GM18505 (cell line): ENCODE measurements around the gene LOXHD1.

Source experiments
- ATAC-seq: cut with Tn5 transposase; IDR thresholded peaks from one replicate; pipeline ENCODE4 v1.9.1; 2021; ENCODE audit not compliant: unreplicated experiment
- POLR2A ChIP-seq: IDR thresholded peaks from 4 replicates; pipeline ENCODE4 v1.6.1; 2011; ENCODE audit warnings: borderline replicate concordance; ENCODE audit not compliant: insufficient read depth, insufficient read length; ENCODE audit errors: extremely low read depth

The LOXHD1 gene

GRCh38 chr18:46607926-46608325, 49.1 kb downstream of the LOXHD1 start:
- TF ChIP-seq POLR2A: no peak
- no peak for ATAC-seq

DNA sequence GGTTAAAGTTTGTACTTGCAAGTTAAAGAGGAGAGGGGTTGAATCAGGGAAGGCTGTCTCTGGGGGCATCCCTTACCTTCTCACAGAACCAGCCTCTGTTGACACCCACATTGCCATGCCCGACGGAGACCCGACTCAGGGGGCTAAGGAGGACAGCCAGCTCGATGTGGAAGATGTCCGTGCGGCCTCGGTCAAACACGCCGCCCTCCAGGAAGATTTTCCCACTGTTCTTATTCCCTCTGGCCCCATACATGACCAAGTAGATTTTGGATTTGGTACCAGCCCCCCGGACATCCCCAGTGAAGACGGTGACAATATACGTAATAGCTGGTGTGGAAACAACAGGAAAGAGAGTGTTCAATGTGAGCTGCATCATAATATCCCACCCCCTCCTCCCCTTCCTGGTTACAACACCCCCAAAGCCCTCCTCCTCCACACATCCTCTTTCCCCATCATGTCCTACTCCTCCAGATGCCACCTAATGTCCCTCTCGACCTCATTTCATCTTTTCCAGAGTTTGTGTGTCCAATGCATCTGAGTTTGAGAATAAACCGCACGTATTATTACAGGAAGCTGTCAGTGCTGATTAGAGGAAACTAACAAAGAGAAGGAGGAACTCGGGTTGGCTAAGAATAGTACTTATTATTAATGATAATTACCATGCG, 55.7 kb downstream of the LOXHD1 start:
- TF ChIP-seq POLR2A: no peak
- no peak for ATAC-seq

DNA sequence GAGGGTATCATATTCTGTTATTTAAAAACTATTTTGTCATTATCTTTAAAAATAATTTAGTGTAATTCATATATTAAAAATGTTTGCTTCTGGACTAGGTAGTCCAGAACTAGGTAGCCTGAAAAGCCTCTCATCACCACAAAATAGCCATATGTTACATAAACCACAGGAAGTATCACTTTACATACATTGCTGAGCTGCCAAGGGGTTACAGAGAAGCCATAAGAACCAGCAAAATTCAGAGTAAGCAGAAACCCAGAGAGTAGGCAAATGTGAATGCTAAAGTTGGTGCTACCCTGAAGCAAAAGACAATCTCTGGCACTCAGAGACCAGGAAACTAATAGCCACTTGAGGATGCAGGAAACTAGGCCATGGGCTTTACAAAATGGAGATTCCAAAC, 60.9 kb downstream of the LOXHD1 start:
- no peak for ATAC-seq
- no peak for TF ChIP-seq POLR2A

- TF ChIP-seq POLR2A: no peak
- no peak for ATAC-seq
These were observed 65.1 kb downstream of the LOXHD1 start for GRCh38 chr18:46591783-46592391.

- no peak for TF ChIP-seq POLR2A
These were observed 66.9 kb downstream of the LOXHD1 start for GRCh38 chr18:46590103-46590502.

GRCh38 chr18:46588971-46589660, 67.9 kb downstream of the LOXHD1 start:
- TF ChIP-seq POLR2A: no peak
- ATAC-seq: no peak

More at GRCh38 chr18:46590103-46590502, 66.9 kb downstream of the LOXHD1 start:
- no peak for ATAC-seq

GRCh38 chr18:46587600-46587999, 69.4 kb downstream of the LOXHD1 start:
- ATAC-seq: no peak
- no peak for TF ChIP-seq POLR2A

DNA sequence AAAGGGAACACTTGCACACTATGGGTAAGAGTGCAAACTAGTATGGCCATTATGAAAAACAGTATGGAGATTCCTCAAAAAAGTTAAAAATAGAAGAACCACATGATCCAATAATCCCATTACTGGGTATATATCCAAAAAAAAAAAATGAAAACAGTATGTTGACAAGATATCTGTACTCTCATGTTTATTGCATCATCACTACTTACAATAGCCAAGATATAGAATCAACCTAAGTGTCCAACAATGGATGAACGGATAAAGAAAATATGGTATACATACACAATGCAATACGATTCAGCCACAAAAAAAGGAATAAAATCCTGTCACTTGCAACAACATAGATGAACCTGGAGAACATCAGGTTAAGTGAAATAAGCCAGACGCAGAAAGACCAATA, 73.3 kb downstream of the LOXHD1 start:
- ATAC-seq: no peak
- TF ChIP-seq POLR2A: no peak

- TF ChIP-seq POLR2A: no peak
- ATAC-seq: no peak
These were observed 75.4 kb downstream of the LOXHD1 start for GRCh38 chr18:46581648-46582047.

- ATAC-seq: no peak
- no peak for TF ChIP-seq POLR2A
These were observed 78.0 kb downstream of the LOXHD1 start for GRCh38 chr18:46578987-46579386.

DNA sequence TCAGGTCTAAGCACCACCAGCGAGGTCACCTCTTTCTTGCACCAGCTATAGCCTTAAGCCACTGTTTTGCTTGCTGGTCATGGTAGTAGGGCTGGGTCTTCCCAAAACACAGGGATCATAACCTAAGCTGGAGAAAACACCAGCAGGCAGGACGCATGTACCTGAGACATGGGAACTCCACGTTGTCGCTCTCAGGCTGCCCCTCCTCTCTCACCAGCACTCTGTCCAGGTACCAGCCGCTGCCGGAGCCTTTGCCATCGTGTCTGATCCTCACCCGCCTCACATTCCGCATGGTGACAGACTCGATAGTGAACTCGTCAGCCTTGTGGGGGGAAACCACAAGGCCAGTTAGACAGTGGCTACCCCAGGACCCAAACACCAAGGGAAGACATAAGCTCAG, 79.5 kb downstream of the LOXHD1 start:
- no peak for TF ChIP-seq POLR2A
- no peak for ATAC-seq

GRCh38 chr18:46575851-46576250, 81.2 kb downstream of the LOXHD1 start:
- no peak for TF ChIP-seq POLR2A
- no peak for ATAC-seq

- ATAC-seq: no peak
- TF ChIP-seq POLR2A: no peak
These were observed 82.3 kb downstream of the LOXHD1 start for GRCh38 chr18:46574743-46575115.
